Esophagus squamous epithelium (tissue), 4 donors: ENCODE data around the gene RGS14.

ENCODE experiments used
- POLR2A ChIP-seq, 4 donors: fragments of 450-650 bp; IDR thresholded peaks; one replicate each; pipeline ENCODE4 v1.6.1; 2017; ENCODE audit warnings: antibody characterized with exemption in 4 of 4, mild to moderate bottlenecking in 4 of 4, moderate library complexity in 3 of 4
- TF ChIP-seq, protein P1 (sequence below), 6 experiments: fragments of 450-650 bp in 4 of 6; fragments of 200-600 bp in 2 of 6; sonication (generic) in 2 of 6; IDR thresholded peaks; one replicate each; pipeline ENCODE4 v1.5.1; 2016 to 2019; ENCODE audit warnings: antibody characterized with exemption in 6 of 6, mild to moderate bottlenecking in 4 of 6, moderate library complexity in 4 of 6

DNA sequence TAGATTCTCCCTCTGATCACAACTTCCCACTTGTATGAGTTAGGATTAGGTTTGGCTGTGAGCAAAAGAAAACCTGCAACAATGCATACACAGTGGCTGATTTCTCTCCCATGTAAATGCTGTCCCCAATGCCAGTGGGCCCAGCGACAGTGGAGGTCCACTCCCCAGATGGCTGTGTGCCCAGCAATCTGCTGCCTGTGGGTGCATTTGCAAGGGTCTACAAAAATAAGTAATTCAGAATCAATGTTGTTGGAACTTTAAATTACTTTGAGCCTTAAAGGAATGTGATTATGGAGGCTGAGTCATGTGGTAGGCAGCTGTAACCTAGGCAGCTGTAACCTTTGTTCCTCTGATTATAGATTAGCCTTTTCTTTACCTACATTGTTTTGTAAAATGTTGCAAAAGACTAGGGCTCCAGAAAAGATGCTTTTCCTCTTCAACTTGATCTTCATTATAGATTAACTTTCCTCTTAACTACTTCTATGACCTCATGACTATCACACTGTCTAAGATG is 31.8 kb upstream of the RGS14 start:
- TF ChIP-seq, protein P1, sequence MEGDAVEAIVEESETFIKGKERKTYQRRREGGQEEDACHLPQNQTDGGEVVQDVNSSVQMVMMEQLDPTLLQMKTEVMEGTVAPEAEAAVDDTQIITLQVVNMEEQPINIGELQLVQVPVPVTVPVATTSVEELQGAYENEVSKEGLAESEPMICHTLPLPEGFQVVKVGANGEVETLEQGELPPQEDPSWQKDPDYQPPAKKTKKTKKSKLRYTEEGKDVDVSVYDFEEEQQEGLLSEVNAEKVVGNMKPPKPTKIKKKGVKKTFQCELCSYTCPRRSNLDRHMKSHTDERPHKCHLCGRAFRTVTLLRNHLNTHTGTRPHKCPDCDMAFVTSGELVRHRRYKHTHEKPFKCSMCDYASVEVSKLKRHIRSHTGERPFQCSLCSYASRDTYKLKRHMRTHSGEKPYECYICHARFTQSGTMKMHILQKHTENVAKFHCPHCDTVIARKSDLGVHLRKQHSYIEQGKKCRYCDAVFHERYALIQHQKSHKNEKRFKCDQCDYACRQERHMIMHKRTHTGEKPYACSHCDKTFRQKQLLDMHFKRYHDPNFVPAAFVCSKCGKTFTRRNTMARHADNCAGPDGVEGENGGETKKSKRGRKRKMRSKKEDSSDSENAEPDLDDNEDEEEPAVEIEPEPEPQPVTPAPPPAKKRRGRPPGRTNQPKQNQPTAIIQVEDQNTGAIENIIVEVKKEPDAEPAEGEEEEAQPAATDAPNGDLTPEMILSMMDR (IDR thresholded peaks at IDR 0.05): no peak
- no peak for TF ChIP-seq POLR2A (IDR thresholded peaks at IDR 0.05)
